HAP-1 (cell line): Measurements from ENCODE around the gene KCNK10.

Experiments
- DNase-seq, 2 experiments: peaks; one replicate each; pipeline ENCODE4 v3.0.0-alpha.2; 2016 to 2020; ENCODE audit warnings: low spot score in 2 of 2
- H3K27me3 ChIP-seq: fragments of 250-450 bp; sonication (Bioruptor Pico); 2 replicates; pipeline ENCODE4 v1.5.1; 2020; ENCODE audit warnings: low read depth, mild to moderate bottlenecking, moderate library complexity
- H3K36me3 ChIP-seq: fragments of 250-450 bp; sonication (Bioruptor Pico); replicated peaks from 2 replicates; pipeline ENCODE4 v1.5.1; 2020; ENCODE audit warnings: mild to moderate bottlenecking
- H3K4me1 ChIP-seq: fragments of 250-450 bp; sonication (Bioruptor Pico); 2 replicates; pipeline ENCODE4 v1.5.1; 2020; ENCODE audit warnings: mild to moderate bottlenecking
- H3K4me3 ChIP-seq: fragments of 250-450 bp; sonication (Bioruptor Pico); 2 replicates; pipeline ENCODE4 v1.5.1; 2020; ENCODE audit warnings: mild to moderate bottlenecking, moderate library complexity
- H3K9me3 ChIP-seq: fragments of 250-450 bp; sonication (Bioruptor Pico); 2 replicates; pipeline ENCODE4 v1.5.1; 2020; ENCODE audit warnings: mild to moderate bottlenecking, moderate library complexity
- in situ Hi-C: fragments of 300-500 bp; cut with MboI; formaldehyde crosslinking; loops from 3 replicates; pipeline ENCODE4 v1.14.3; 2020; ENCODE audit warnings: low sequenced_read_pairs, inconsistent platforms, mixed read lengths

The KCNK10 gene, protein sequence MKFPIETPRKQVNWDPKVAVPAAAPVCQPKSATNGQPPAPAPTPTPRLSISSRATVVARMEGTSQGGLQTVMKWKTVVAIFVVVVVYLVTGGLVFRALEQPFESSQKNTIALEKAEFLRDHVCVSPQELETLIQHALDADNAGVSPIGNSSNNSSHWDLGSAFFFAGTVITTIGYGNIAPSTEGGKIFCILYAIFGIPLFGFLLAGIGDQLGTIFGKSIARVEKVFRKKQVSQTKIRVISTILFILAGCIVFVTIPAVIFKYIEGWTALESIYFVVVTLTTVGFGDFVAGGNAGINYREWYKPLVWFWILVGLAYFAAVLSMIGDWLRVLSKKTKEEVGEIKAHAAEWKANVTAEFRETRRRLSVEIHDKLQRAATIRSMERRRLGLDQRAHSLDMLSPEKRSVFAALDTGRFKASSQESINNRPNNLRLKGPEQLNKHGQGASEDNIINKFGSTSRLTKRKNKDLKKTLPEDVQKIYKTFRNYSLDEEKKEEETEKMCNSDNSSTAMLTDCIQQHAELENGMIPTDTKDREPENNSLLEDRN

DNA sequence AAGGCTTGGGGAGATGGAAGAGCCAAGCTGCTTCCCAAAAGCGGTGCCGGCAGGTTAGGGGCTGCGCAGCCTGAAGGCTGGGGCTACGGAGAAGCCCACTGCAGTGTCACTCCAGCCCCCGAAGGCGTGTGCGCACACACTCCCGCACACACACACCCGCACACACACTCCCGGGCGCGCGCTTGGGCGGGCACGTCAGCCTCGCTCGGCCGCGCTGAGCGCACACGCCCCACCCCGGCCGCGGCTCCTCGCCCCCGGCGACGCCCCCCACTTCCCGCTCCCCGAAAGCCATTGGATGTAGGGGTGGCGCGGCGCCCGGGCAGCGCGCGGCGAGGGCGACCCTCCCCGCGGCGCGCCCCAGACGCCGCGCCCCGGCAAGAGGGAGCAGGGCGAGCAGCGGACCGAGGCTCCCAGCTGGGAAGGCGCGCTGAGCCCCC, at the start of gene KCNK10:
Gene KCNK10, minus strand, starts transcription at position 184 of the 437 bp plus-strand sequence. CDS start 471 bp downstream, outside the sequence.
- Histone ChIP-seq H3K9me3 (no peaks in the 10 kb centered on the region), H3K27me3 (peaks cover 70% of the 10 kb centered on the region), H3K4me3 (peak within 1 kb of the TSS; percentile 10), H3K4me1 (no peaks in the 10 kb centered on the region), H3K36me3 (no peaks in the 10 kb centered on the region)
- peak in 1 of 2 experiments; percentile 7 for DNase-seq
- in situ Hi-C loops, result no loop called here

DNA sequence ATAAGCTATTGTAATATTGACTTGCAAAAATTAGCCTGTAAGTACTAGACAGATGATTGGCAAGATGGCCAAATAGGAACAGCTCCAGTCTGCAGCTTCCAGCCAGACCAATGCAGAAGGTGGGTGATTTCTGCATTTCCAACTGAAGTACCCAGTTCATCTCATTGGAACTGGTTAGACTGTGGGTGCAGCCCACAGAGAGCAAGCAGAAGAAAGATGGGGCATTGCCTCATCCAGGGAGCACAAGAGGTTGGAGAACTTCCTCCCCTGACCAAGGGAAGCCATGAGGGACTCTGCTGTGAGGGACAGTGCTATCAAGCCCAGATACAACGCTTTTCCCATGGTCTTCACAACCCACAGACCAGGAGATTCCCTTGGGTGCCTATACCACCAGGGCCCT, 46.4 kb upstream of the KCNK10 start:
- peaks cover 7% of the 10 kb centered on the region for H3K4me1 ChIP-seq
- in situ Hi-C loops, result no loop called here
- H3K36me3 ChIP-seq, result no peaks in the 10 kb centered on the region

DNA sequence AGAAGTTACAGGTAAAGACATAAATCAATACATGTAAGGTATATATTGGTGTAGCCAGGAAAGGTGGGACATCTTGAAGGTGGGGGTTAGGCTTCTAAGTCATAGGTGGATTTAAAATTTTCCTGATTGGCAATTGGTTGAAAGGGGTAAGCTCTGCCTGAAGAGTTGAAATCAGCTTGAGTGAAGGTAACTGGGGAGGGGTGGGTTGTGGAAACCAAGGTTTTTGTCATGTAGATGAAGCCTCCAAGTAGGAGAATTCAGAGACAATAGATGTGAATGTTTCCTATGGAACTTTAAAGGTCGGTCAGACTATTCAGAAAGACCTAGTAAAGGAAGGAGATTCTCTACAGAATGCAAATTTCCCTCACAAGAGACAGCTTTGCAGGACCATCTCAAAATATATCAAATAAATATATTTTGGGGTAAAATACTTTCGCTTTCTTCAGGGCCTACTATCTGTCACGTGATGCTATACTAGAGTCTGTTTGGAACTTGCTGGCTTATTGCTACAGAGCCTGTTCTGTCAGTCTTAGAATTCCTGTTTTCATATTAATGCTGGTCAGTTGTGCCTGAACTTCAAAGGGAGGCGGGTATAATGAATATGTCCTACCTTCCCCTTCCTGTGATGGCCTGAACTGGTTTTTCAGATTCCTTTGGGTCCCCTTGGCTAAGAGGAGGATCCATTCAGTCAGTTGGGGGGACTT, 41.8 kb upstream of the KCNK10 start:
- no peak overlapping the region for H3K4me3 ChIP-seq

More for the DNA sequence above, 46.4 kb upstream of the KCNK10 start:
- peaks cover 2% of the 10 kb centered on the region for H3K27me3 ChIP-seq
- no peak overlapping the region for H3K4me3 ChIP-seq
- no peak for DNase-seq
- H3K9me3 ChIP-seq, result no peaks in the 10 kb centered on the region

DNA sequence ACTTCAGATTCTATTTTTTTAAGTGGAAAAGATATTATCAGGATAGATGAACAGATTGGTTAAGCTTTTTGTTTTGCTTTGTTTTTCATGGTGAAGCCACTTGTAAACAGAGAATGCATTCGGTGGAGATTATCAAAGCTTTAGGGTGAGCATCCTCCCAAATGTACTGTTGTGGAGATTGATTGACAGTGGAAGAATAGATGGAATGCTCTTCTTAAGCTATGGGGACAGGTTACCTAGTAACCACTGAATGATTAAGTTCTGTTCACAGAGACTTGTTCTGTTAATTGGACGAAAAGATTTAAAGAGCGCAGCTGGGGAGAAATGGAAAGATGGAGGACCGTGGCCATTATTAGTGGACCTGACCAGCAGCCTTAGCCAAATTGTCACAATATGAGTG, 40.6 kb upstream of the KCNK10 start:
- peak in 1 of 2 experiments; percentile 54 for DNase-seq
- in situ Hi-C loops, result no loop called here
- Histone ChIP-seq H3K4me1 (peaks cover 13% of the 10 kb centered on the region), H3K9me3 (no peaks in the 10 kb centered on the region), H3K27me3 (no peaks in the 10 kb centered on the region), H3K4me3 (no peak overlapping the region), H3K36me3 (no peaks in the 10 kb centered on the region)

More for the DNA sequence above, 41.8 kb upstream of the KCNK10 start:
- peaks cover 2% of the 10 kb centered on the region; the same call in 1 of the 2 replicates for H3K27me3 ChIP-seq
- H3K36me3 ChIP-seq, result no peaks in the 10 kb centered on the region
- DNase-seq, result peak; percentile 38 to 80
- in situ Hi-C loops, result no loop called here
- peaks cover 13% of the 10 kb centered on the region for H3K4me1 ChIP-seq
- no peaks in the 10 kb centered on the region for H3K9me3 ChIP-seq

DNA sequence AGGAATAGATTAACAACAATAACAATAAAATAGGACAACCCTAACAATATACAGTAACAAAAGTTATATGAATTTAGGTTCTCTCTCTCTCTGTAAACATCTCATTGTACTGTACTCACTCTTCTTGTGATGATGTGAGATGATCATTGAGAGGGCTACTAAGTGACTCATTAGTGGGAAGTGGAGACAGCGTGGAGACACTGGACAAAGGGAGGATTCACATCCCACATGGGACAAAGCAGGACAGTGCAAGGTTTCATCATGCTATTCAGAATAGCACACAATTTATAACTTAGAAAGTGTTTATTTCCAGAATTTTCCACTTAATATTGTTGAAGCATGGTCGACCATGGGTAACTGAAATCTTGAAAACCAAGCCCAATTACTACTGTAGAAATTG, 36.4 kb upstream of the KCNK10 start:
- no peaks in the 10 kb centered on the region for H3K36me3 ChIP-seq
- H3K9me3 ChIP-seq, result no peaks in the 10 kb centered on the region
- no peaks in the 10 kb centered on the region for H3K27me3 ChIP-seq
- in situ Hi-C loops, result no loop called here
- peaks cover 7% of the 10 kb centered on the region for H3K4me1 ChIP-seq
- DNase-seq, result no peak
- no peak overlapping the region for H3K4me3 ChIP-seq

DNA sequence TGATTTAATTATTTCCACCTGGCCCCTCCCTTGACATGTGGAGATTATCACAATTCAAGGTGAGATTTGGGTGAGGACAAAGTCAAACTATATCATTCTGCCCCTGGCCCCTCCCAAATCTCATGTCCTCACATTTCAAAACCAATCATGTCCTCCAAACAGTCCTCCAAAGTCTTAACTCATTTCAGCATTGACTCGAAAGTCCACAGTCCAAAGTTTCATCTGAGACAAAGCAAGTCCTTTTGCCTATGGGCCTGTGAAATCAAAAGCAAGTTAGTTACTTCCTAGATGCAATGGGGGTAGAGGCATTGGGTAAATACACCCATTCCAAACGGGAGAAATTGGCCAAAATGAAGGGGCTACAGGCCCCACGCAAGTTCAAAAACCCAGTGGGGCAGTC, 31.3 kb upstream of the KCNK10 start:
- in situ Hi-C loops, result no loop called here
- Histone ChIP-seq H3K4me3 (no peak overlapping the region), H3K9me3 (no peaks in the 10 kb centered on the region), H3K36me3 (no peaks in the 10 kb centered on the region), H3K27me3 (peaks cover 2% of the 10 kb centered on the region; the same call in 1 of the 2 replicates), H3K4me1 (no peaks in the 10 kb centered on the region)
- DNase-seq, result no peak

DNA sequence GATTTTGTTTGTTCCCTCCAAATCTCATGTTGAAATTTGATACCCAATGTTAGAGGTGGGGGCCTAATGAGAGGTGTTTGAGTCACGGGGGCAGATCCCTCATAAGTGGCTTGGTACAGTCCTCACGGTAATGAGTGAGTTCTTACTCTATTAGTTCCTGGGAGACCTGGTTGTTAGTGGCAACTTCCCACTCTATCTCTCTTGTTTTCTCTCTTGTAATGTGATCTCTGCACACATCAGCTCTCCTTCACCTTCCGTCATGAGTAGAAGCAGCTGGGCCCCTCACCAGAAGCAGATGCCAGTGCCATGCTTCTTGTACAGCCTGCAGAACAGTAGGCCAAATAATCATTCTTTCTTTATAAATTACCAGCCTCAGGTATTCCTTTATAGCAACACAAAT, 29.6 kb upstream of the KCNK10 start:
- in situ Hi-C loops, result no loop called here
- Histone ChIP-seq H3K4me1 (no peaks in the 10 kb centered on the region), H3K4me3 (no peak overlapping the region), H3K9me3 (no peaks in the 10 kb centered on the region), H3K27me3 (peaks cover 5% of the 10 kb centered on the region), H3K36me3 (no peaks in the 10 kb centered on the region)
- no peak for DNase-seq

DNA sequence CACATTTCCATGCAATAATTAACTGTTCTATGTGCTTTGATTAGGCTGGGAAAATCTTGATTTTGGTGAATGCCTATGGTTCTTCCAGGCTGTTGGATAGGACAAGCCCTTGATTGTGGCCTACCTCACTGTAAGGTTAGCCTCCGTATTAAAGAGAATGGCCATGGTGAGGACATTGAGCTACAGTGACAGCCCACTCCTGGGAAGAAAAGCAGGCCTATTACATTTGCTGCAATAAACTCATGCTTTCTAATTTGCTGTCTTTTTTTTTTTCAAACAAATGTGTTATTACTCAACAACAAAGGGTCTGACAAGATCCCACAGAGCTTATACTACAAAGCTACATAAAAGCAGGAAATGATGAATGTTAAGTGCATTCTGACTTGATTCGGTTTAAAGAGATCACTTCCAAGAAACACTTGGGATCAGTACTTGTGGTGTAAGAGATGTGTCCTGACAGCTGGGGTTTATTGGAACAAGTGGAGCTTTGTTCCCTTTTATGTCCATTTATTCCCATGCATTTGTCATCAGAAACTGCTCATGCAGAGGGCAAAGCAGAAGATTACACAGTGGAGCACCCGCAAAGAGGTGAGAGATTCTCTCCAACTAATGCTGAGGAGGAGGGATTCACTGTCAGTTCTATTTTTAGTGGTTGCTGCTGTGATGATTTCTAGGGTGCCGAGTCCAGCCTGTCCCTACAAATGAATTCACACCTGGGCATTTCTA, 29.1 kb upstream of the KCNK10 start:
- in situ Hi-C loops, result no loop called here
- no peaks in the 10 kb centered on the region for H3K9me3 ChIP-seq
- H3K4me3 ChIP-seq, result no peak overlapping the region
- peaks cover 5% of the 10 kb centered on the region for H3K27me3 ChIP-seq
- no peaks in the 10 kb centered on the region for H3K4me1 ChIP-seq
- no peaks in the 10 kb centered on the region for H3K36me3 ChIP-seq
- no peak for DNase-seq

DNA sequence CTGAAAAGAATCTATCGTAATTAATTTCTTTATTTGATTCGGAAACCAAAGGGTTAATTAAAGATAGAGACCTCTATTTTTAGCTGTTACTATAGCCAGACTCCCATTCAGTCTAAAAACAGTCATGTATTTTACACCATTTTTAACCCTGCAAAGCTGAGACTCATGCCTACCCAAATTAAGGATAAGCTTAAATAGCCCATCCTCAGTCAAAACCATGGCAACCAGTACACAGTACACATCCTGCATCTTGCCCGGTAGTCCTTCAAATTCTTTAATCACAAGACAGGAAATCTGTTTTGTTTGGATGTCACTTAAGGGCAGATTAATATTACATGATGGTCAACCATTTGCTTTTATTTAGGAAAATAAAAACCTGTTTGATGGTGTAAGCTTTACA, 25.5 kb upstream of the KCNK10 start:
- in situ Hi-C loops, result no loop called here
- Histone ChIP-seq H3K27me3 (peaks cover 3% of the 10 kb centered on the region; the same call in 1 of the 2 replicates), H3K4me3 (no peak overlapping the region), H3K4me1 (no peaks in the 10 kb centered on the region), H3K9me3 (no peaks in the 10 kb centered on the region), H3K36me3 (no peaks in the 10 kb centered on the region)
- DNase-seq, result no peak

DNA sequence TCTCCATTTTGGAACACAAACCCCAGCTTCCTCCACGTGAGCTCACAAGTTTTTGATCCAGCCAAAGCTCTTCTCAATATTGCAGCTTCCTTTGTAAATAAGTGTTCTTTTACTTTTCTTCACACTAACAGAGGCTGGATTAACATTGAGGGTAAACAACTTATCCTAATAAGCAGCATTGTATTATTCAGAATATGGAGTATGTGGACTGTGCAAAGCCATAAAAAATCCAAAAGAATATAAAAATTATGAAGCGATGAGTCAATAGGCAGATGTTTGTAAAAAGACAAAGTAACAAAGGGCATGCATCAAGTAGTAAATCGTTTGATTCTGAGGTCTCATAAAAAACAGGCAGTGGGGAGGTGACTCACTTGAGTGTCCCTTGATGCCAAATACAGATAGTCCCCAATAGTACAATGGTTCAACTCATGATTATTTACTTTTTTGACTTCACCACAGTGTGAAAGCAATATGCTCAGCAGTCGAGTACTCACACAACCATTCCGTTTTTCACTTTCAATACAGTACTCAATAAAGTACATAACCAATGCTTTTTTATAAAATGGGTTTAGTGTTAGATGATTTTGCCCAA, 23.1 kb upstream of the KCNK10 start:
- in situ Hi-C loops, result no loop called here
- no peak for DNase-seq
- Histone ChIP-seq H3K4me3 (no peak overlapping the region), H3K4me1 (no peaks in the 10 kb centered on the region), H3K9me3 (no peaks in the 10 kb centered on the region), H3K27me3 (peaks cover 3% of the 10 kb centered on the region; the same call in 1 of the 2 replicates), H3K36me3 (no peaks in the 10 kb centered on the region)

DNA sequence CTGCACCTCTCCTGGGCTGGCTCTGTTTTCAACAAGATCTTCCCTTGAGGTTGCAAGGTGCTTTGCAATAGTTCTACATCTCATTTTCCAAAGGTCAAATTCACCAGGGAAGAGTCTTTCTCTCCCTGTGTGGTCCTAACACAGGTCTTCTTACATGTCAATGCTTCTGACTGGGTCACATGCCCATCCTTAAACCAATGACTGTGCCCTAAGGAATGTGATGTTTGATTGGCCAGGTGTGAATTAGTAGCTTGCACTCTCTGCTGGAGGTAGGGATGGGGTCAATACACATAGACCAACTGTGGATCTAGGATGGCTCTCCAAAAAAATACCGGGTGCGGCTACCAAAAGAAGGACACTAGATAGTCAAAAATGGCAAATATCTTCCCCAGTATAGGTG, 19.9 kb upstream of the KCNK10 start:
- no peak overlapping the region for H3K4me3 ChIP-seq
- no peak for DNase-seq
- no peaks in the 10 kb centered on the region for H3K4me1 ChIP-seq
- in situ Hi-C loops, result no loop called here
- no peaks in the 10 kb centered on the region for H3K9me3 ChIP-seq
- H3K36me3 ChIP-seq, result no peaks in the 10 kb centered on the region
- no peaks in the 10 kb centered on the region for H3K27me3 ChIP-seq

DNA sequence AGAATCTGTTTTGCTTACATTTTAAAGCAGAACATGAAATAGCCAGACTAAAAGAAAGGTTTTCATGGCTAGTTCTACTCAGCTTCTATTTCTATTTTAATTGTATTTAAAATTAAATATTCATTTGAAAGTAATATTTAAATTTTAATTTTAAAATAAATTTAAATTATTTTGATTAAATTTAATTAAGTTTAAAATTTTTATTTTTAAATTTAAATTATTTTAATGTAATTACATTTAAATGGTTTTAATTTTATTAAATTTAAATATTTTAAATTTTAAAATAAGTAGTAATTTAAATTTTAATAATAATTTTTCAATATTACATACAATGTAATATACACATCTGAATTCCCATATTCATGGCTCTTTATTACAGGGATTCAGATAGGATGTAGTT, 17.3 kb upstream of the KCNK10 start:
- no peaks in the 10 kb centered on the region for H3K36me3 ChIP-seq
- H3K4me1 ChIP-seq, result no peaks in the 10 kb centered on the region
- H3K27me3 ChIP-seq, result no peaks in the 10 kb centered on the region
- no peak overlapping the region for H3K4me3 ChIP-seq
- H3K9me3 ChIP-seq, result no peaks in the 10 kb centered on the region
- DNase-seq, result no peak
- in situ Hi-C loops, result no loop called here

DNA sequence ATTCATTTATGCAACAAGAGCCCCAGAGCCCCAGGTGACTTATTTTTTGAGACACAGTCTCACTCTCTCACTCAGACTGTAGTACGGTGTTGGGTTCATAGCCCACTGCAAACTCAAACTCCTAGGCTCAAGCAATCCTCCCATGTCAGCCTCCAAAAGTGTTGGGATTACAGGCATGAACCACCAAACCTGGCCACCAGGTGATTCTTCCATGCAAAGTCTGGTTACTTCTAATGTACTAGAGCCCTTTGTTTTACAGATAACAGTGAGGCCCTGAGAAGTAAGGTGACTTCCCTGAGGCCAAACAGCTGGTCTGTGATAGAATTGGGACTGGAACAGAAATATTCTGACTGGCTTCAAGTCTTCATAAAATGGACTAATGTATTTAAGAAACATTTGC, 10.0 kb upstream of the KCNK10 start:
- Histone ChIP-seq H3K36me3 (no peaks in the 10 kb centered on the region), H3K4me3 (no peak overlapping the region), H3K4me1 (no peaks in the 10 kb centered on the region), H3K27me3 (peaks cover 4% of the 10 kb centered on the region), H3K9me3 (no peaks in the 10 kb centered on the region)
- no peak for DNase-seq
- in situ Hi-C loops, result no loop called here
